Duodenal mucosa (tissue), 2 donors: ENCODE results near the gene PCDHGA1.
"Not testable (repeated sequence)": the region's sequence is repeated elsewhere in the genome, so short reads cannot be mapped to it uniquely, and the experiment has no call there.

Experiments
- H3K27ac ChIP-seq: one replicate; pipeline ENCODE4 v1.7.0; 2013; ENCODE audit warnings: low read depth, low read length
- H3K27me3 ChIP-seq, 2 donors: one replicate each; pipeline ENCODE4 v1.7.0; 2013; ENCODE audit warnings: low read length in 2 of 2, control low read depth in 1 of 2; ENCODE audit not compliant: insufficient read depth in 2 of 2, control insufficient read depth in 1 of 2
- H3K36me3 ChIP-seq, 2 donors: one replicate each; pipeline ENCODE4 v1.7.0; 2013; ENCODE audit warnings: low read length in 2 of 2, control low read depth in 1 of 2; ENCODE audit not compliant: insufficient read depth in 2 of 2, control insufficient read depth in 1 of 2
- H3K4me1 ChIP-seq, 2 donors: one replicate each; pipeline ENCODE4 v1.7.0; 2013; ENCODE audit warnings: low read length in 2 of 2, control low read depth in 1 of 2; ENCODE audit not compliant: insufficient read depth in 2 of 2, control insufficient read depth in 1 of 2
- H3K4me3 ChIP-seq, 2 donors: one replicate each; pipeline ENCODE4 v1.7.0; 2013; ENCODE audit warnings: low read length in 2 of 2, low read depth in 1 of 2
- H3K9ac ChIP-seq, 2 donors: one replicate each; pipeline ENCODE4 v1.7.0; 2013; ENCODE audit warnings: low read length in 2 of 2, low read depth in 1 of 2
- H3K9me3 ChIP-seq, 2 donors: one replicate each; pipeline ENCODE4 v1.7.0; 2013; ENCODE audit warnings: low read length in 2 of 2, control low read depth in 1 of 2; ENCODE audit not compliant: control insufficient read depth in 1 of 2

PCDHGA1 gene

DNA sequence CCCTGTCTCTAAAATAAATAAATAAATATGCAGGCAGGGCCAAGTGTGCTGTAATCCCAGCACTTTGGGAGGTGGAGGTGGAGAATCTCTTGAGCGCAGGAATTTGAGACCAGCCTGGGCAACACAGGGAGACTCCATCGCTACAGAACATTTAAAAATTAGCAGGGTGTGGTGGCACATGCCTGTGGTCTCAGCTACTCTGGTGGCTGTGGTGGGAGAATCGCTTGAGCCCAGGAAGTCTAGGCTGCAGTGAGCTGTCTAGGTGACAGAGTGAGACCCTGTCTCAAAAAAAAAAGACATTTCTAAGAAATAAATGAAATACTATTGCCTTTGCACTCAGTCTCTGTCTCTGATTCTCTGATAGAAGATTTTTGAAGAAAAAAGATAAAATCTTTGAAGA is 81.3 kb downstream of the PCDHGA1 start:
- H3K27me3 ChIP-seq = peaks cover 0 to 5% of the 10 kb centered on the region in 2 donors
- H3K9me3 ChIP-seq = peaks cover 24 to 39% of the 10 kb centered on the region in 2 donors
- H3K4me3 ChIP-seq = no peak overlapping the region
- H3K27ac ChIP-seq = no peak overlapping the region
- H3K4me1 ChIP-seq = no peaks in the 10 kb centered on the region
- no peak overlapping the region for H3K9ac ChIP-seq
- no peaks in the 10 kb centered on the region for H3K36me3 ChIP-seq

DNA sequence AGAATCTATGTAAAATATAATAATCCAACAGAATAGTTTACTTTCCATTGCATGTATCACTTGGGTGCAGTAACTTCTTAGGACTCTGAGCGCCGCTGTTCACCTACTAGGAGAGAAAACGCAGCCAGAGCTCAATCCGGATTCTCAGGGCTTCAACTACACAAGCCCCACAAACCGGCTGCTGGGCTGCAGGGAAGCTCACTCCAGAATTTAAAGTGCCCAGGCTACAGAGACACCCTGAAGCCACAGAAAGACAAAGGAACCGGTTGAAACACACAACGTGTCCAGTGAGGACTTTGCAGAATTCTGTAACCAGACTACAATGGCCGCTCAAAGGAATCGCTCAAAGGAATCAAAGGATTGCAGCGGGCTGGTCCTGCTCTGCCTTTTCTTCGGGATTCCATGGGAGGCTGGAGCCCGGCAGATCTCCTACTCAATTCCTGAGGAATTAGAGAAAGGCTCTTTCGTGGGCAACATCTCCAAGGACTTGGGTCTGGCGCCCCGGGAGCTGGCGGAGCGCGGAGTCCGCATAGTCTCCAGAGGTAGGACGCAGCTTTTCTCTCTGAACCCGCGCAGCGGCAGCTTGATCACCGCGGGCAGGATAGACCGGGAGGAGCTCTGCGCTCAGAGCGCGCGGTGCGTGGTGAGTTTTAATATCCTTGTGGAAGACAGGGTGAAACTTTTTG is 82.7 kb downstream of the PCDHGA1 start, which contains the start of gene PCDHGA10:
TSS of gene PCDHGA10 (plus strand) at position 134 of the 686 bp plus-strand sequence. CDS start at position 323, 189 bp downstream.
- H3K4me3 ChIP-seq = peak within 1 kb of the TSS; percentile 56 to 68
- no peaks in the 10 kb centered on the region for H3K4me1 ChIP-seq
- peaks cover 28 to 42% of the 10 kb centered on the region in 2 donors for H3K9me3 ChIP-seq
- H3K36me3 ChIP-seq = no peaks in the 10 kb centered on the region
- peaks cover 0 to 5% of the 10 kb centered on the region in 2 donors for H3K27me3 ChIP-seq
- H3K9ac ChIP-seq = no peak within 1 kb of the TSS
- H3K27ac ChIP-seq = no peak within 1 kb of the TSS

DNA sequence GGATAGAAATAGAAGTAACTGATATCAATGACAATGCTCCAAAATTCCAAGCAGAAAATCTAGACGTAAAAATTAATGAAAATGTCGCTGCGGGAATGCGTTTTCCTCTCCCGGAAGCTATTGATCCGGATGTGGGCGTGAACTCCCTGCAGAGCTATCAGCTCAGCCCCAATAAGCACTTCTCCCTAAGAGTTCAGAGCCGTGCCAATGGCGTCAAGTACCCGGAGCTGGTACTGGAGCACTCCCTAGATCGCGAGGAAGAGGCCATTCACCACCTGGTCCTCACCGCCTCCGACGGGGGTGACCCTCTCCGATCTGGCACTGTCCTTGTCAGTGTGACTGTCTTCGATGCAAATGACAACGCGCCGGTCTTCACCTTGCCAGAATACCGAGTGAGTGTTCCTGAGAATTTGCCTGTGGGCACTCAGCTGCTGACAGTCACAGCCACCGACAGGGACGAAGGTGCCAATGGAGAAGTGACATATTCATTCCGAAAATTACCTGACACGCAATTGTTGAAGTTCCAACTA is 83.3 kb downstream of the PCDHGA1 start:
- Histone ChIP-seq H3K9ac (no peak overlapping the region), H3K4me1 (no peaks in the 10 kb centered on the region), H3K36me3 (no peaks in the 10 kb centered on the region), H3K27ac (no peak overlapping the region), H3K4me3 (peak overlapping the region; percentile 56 to 68), H3K9me3 (peaks cover 34 to 45% of the 10 kb centered on the region in 2 donors), H3K27me3 (peaks cover 0 to 5% of the 10 kb centered on the region in 2 donors)

GRCh38 chr5:141414548-141415274 is 84.4 kb downstream of the PCDHGA1 start:
- not testable (repeated sequence) for H3K4me1 ChIP-seq, H3K27ac ChIP-seq, H3K27me3 ChIP-seq, H3K9ac ChIP-seq, H3K36me3 ChIP-seq
- Histone ChIP-seq H3K9me3 (peaks cover 34 to 45% of the 10 kb centered on the region in 2 donors), H3K4me3 (peak overlapping the region in 1 of 2 donors; percentile 38)

DNA sequence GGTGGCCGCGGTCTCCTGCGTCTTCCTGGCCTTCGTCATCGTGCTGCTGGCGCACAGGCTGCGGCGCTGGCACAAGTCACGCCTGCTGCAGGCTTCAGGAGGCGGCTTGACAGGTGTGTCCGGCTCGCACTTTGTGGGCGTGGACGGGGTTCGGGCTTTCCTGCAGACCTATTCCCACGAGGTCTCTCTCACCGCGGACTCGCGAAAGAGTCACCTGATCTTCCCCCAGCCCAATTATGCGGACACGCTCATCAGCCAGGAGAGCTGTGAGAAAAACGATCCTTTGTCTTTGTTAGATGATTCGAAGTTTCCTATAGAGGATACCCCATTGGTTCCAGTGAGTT is 84.9 kb downstream of the PCDHGA1 start:
- H3K27me3 ChIP-seq, H3K4me3 ChIP-seq, H3K4me1 ChIP-seq, H3K36me3 ChIP-seq, H3K9ac ChIP-seq, H3K27ac ChIP-seq: not testable (repeated sequence)
- H3K9me3 ChIP-seq = peaks cover 33 to 45% of the 10 kb centered on the region in 2 donors

DNA sequence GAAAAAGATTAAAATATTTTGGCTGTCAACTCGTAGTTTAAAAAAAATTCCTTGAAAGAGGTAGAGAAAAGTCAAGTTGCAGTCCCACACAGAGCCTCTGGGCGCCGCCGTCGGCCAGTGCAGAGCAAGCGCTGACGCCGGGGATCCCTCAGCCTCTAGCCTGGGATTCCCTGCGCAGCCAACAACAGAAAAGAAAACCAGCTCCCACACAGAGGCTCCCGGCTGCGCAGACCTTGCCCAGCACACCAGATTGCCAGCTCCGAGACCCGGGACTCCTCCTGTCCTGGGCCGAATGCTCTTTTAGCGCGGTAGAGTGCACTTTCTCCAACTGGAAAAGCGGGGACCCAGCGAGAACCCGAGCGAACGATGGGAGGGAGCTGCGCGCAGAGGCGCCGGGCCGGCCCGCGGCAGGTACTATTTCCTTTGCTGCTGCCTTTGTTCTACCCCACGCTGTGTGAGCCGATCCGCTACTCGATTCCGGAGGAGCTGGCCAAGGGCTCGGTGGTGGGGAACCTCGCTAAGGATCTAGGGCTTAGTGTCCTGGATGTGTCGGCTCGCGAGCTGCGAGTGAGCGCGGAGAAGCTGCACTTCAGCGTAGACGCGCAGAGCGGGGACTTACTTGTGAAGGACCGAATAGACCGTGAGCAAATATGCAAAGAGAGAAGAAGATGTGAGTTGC is 87.3 kb downstream of the PCDHGA1 start, which contains the start of gene PCDHGB7:
TSS of gene PCDHGB7 (plus strand) at position 184 of the 679 bp plus-strand sequence. CDS start at position 367, 183 bp downstream.
- not testable (repeated sequence) for H3K4me1 ChIP-seq, H3K36me3 ChIP-seq, H3K27ac ChIP-seq, H3K9ac ChIP-seq, H3K27me3 ChIP-seq
- peak within 1 kb of the TSS; percentile 39 to 53 for H3K4me3 ChIP-seq
- H3K9me3 ChIP-seq = peaks cover 48 to 66% of the 10 kb centered on the region in 2 donors

DNA sequence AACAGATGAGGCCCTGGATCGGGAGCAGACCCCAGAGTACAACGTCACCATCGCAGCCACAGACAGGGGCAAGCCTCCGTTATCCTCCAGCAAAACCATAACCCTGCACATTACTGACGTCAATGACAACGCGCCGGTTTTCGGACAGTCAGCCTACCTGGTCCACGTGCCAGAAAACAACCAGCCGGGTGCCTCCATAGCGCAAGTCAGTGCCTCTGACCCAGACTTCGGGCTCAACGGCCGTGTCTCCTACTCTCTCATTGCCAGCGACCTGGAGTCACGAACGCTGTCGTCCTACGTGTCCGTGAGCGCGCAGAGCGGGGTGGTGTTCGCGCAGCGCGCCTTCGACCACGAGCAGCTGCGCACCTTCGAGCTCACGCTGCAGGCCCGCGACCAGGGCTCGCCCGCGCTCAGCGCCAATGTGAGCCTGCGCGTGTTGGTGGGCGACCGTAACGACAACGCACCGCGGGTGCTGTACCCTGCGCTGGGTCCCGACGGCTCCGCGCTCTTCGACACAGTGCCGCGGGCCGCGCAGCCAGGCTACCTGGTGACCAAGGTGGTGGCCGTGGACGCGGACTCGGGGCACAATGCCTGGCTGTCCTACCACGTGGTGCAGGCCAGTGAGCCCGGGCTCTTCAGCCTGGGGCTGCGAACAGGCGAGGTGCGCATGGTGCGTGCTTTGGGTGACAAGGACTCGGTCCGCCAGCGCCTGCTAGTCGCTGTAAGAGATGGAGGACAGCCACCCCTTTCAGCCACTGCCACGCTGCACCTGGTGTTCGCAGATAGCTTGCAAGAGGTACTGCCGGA is 89.0 kb downstream of the PCDHGA1 start:
- Histone ChIP-seq H3K4me1 (no peaks in the 10 kb centered on the region), H3K4me3 (peak overlapping the region in 1 of 2 donors; percentile 26), H3K9me3 (peaks cover 55 to 80% of the 10 kb centered on the region in 2 donors), H3K27me3 (peaks cover 0 to 8% of the 10 kb centered on the region in 2 donors), H3K36me3 (peaks cover 3 to 4% of the 10 kb centered on the region in 2 donors), H3K27ac (no peak overlapping the region), H3K9ac (no peak overlapping the region)

DNA sequence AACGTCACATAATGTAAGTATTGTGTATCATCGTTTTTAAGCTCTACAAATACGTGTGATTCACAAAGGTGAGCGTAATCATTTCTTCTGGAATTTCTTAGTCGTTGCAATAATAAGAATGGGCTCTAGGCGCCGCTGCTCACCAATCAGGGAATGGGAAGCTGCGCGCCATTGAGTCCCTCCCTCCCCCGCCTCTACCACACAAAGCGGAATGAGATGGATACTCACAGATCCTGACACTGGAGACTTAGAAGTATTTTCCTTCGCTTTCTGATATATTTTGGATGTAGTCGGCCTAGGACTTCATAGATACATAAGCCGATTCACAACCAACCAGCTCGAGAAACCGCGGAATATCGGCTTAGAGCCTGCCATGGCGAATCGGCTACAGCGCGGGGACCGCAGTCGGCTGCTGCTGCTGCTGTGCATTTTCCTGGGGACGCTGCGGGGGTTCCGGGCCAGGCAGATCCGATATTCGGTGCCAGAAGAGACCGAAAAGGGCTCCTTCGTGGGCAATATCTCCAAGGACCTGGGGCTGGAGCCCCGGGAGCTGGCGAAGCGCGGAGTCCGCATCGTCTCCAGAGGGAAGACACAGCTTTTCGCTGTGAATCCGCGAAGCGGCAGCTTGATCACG is 90.7 kb downstream of the PCDHGA1 start, which contains the start of gene PCDHGA11:
TSS of gene PCDHGA11 (plus strand) at position 197 of the 634 bp plus-strand sequence. CDS start at position 374, 177 bp downstream.
- H3K9me3 ChIP-seq = peaks cover 54 to 83% of the 10 kb centered on the region in 2 donors
- no peaks in the 10 kb centered on the region for H3K4me1 ChIP-seq
- H3K4me3 ChIP-seq = peak within 1 kb of the TSS; percentile 53 to 59
- H3K9ac ChIP-seq = no peak within 1 kb of the TSS
- peaks cover 3 to 4% of the 10 kb centered on the region in 2 donors for H3K36me3 ChIP-seq
- H3K27ac ChIP-seq = no peak within 1 kb of the TSS
- H3K27me3 ChIP-seq = peaks cover 0 to 8% of the 10 kb centered on the region in 2 donors

DNA sequence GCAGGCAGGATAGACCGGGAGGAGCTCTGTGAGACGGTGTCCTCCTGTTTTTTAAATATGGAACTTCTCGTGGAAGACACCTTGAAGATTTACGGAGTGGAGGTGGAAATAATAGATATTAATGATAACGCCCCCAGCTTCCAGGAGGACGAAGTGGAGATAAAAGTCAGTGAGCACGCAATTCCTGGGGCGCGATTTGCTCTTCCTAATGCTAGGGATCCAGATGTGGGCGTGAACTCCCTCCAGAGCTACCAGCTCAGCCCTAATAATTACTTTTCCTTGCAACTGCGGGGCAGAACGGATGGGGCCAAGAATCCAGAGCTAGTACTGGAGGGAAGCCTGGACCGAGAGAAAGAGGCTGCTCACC is 91.2 kb downstream of the PCDHGA1 start:
- H3K9ac ChIP-seq = no peak overlapping the region
- H3K36me3 ChIP-seq = peaks cover 3 to 4% of the 10 kb centered on the region in 2 donors
- H3K27me3 ChIP-seq = peaks cover 0 to 8% of the 10 kb centered on the region in 2 donors
- H3K27ac ChIP-seq = no peak overlapping the region
- no peaks in the 10 kb centered on the region for H3K4me1 ChIP-seq
- H3K4me3 ChIP-seq = peak overlapping the region; percentile 53 to 59
- peaks cover 57 to 86% of the 10 kb centered on the region in 2 donors for H3K9me3 ChIP-seq
